Ovary (tissue), 3 donors: ENCODE results near the gene TERB1.

Experiments
- CTCF ChIP-seq, 3 donors: fragments of 450-650 bp in 2 of 3; fragments of 200-600 bp in 1 of 3; IDR thresholded peaks; one replicate each; pipeline versions ENCODE4 v1.5.1 to v1.8.0; 2016 to 2022; ENCODE audit warnings: antibody characterized with exemption in 3 of 3, mild to moderate bottlenecking in 1 of 3
- POLR2A ChIP-seq: fragments of 450-650 bp; IDR thresholded peaks from one replicate; pipeline ENCODE4 v1.6.1; 2017; ENCODE audit warnings: antibody characterized with exemption, mild to moderate bottlenecking, moderate library complexity
- donor health status: DM: no; HTN: no; CAD: no.

- no peak for TF ChIP-seq POLR2A
- no peak for TF ChIP-seq CTCF (IDR thresholded peaks at IDR 0.05)
These were observed 49.0 kb downstream of the TERB1 start for GRCh38 chr16:66752379-66752778.
